ENCODE results near the gene VIL1. TPM values are rescaled to one million over a fixed set of nuclear protein-coding genes. Genes with fewer than 3 reads are reported as not detected.

VIL1 gene
- total RNA-seq, 6 experiments from 2014 or later = 2.1 to 118 (median 19.1) TPM

DNA sequence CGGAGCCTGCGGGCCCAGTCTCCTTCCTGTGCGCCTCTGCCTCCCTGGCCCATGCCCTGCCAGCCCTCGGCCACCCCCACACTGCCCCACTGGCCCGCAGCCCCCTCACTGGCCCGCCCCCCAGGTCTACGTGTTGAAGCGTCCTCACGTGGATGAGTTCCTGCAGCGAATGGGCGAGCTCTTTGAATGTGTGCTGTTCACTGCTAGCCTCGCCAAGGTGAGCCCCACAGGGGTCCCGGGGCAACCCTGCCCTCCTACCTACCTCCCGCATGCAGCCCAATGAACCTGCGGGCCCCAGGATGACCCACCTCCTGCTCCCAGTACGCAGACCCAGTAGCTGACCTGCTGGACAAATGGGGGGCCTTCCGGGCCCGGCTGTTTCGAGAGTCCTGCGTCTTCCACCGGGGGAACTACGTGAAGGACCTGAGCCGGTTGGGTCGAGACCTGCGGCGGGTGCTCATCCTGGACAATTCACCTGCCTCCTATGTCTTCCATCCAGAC is 16.0 kb upstream of the VIL1 start:
- no CpG with 5 or more reads among the region's 26 CpGs for whole genome bisulfite sequencing (ENCODE audit: insufficient coverage, low coverage, low lambda C conversion rate, missing lambda C conversion rate)
- H3K4me1 ChIP-seq = peaks cover 0 to 45% (median 22%) of the 10 kb centered on the region in 4 donors
- no peak overlapping the region for H3K4me3 ChIP-seq
- peaks cover 0 to 37% (median 16%) of the 10 kb centered on the region in 4 donors for H3K36me3 ChIP-seq
- TF ChIP-seq POLR2A (IDR thresholded peaks at IDR 0.05) = no peak
- TF ChIP-seq, protein P1, sequence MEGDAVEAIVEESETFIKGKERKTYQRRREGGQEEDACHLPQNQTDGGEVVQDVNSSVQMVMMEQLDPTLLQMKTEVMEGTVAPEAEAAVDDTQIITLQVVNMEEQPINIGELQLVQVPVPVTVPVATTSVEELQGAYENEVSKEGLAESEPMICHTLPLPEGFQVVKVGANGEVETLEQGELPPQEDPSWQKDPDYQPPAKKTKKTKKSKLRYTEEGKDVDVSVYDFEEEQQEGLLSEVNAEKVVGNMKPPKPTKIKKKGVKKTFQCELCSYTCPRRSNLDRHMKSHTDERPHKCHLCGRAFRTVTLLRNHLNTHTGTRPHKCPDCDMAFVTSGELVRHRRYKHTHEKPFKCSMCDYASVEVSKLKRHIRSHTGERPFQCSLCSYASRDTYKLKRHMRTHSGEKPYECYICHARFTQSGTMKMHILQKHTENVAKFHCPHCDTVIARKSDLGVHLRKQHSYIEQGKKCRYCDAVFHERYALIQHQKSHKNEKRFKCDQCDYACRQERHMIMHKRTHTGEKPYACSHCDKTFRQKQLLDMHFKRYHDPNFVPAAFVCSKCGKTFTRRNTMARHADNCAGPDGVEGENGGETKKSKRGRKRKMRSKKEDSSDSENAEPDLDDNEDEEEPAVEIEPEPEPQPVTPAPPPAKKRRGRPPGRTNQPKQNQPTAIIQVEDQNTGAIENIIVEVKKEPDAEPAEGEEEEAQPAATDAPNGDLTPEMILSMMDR (IDR thresholded peaks at IDR 0.05) = no peak
- no peaks in the 10 kb centered on the region for H3K9me3 ChIP-seq
- ATAC-seq (no peak), DNase-seq (peak in 2 of 3 donors; percentile 28 to 52)
- intact Hi-C loops (cut with DNase I) = loop anchor here (10.0 kb wide), 2 partner anchors 62 to 252 kb away; partner anchors contain the start of genes BCS1L (in 1 of the 2) and ZNF142 (in 1 of the 2)
- no peak overlapping the region for H3K27ac ChIP-seq
- H3K27me3 ChIP-seq = no peaks in the 10 kb centered on the region

DNA sequence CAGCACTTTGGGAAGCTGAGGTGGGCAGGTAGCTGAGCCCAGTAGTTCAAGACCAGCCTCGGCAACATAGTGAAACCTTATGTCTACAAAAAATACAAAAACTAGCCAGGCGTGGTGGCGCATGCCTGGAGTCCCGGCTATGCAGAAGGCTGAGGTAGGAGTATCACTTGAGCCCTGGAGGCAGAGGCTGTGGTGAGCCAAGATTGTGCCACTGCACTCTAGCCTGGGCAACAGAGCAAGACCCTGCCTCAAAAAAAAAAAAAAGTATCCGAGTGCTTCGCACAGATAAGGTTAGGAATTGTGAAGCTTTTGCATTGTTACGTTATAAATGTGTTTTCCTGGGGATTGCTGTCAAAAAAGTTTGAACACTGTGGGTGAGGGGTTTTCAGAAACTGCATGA is 15.1 kb upstream of the VIL1 start:
- WGBS (ENCODE audit: insufficient coverage, low coverage, low lambda C conversion rate, missing lambda C conversion rate) = 63% methylated on average over 7 of the region's 7 CpGs
- DNase-seq (no peak), ATAC-seq (no peak)
- intact Hi-C loops (cut with DNase I) = loop anchor here (10.0 kb wide), 2 partner anchors 61 to 251 kb away; partner anchors contain the start of genes BCS1L (in 1 of the 2) and ZNF142 (in 1 of the 2)
- Histone ChIP-seq H3K9me3 (no peaks in the 10 kb centered on the region), H3K4me3 (no peak overlapping the region), H3K36me3 (peaks cover 0 to 37% (median 16%) of the 10 kb centered on the region in 4 donors), H3K27ac (no peak overlapping the region), H3K27me3 (no peaks in the 10 kb centered on the region), H3K4me1 (peaks cover 0 to 45% (median 22%) of the 10 kb centered on the region in 4 donors)
- TF ChIP-seq, protein P1 (IDR thresholded peaks at IDR 0.05) = no peak
- TF ChIP-seq POLR2A (IDR thresholded peaks at IDR 0.05) = no peak

DNA sequence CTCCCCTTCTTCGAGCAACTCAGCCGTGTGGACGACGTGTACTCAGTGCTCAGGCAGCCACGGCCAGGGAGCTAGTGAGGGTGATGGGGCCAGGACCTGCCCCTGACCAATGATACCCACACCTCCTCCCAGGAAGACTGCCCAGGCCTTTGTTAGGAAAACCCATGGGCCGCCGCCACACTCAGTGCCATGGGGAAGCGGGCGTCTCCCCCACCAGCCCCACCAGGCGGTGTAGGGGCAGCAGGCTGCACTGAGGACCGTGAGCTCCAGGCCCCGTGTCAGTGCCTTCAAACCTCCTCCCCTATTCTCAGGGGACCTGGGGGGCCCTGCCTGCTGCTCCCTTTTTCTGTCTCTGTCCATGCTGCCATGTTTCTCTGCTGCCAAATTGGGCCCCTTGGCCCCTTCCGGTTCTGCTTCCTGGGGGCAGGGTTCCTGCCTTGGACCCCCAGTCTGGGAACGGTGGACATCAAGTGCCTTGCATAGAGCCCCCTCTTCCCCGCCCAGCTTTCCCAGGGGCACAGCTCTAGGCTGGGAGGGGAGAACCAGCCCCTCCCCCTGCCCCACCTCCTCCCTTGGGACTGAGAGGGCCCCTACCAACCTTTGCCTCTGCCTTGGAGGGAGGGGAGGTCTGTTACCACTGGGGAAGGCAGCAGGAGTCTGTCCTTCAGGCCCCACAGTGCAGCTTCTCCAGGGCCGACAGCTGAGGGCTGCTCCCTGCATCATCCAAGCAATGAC is 14.4 kb upstream of the VIL1 start:
- Histone ChIP-seq H3K36me3 (peaks cover 0 to 37% (median 16%) of the 10 kb centered on the region in 4 donors), H3K9me3 (no peaks in the 10 kb centered on the region), H3K27ac (peak overlapping the region in 1 of 3 donors; percentile 29), H3K27me3 (no peaks in the 10 kb centered on the region), H3K4me3 (no peak overlapping the region), H3K4me1 (peaks cover 0 to 45% (median 22%) of the 10 kb centered on the region in 4 donors)
- TF ChIP-seq, protein P1 (IDR thresholded peaks at IDR 0.05) = no peak
- TF ChIP-seq POLR2A (IDR thresholded peaks at IDR 0.05) = no peak
- no peak for DNase-seq
- intact Hi-C loops (cut with DNase I) = loop anchor here (5.0 to 10.0 kb wide), 3 partner anchors 60 to 250 kb away; partner anchors contain the start of genes BCS1L (in 1 of the 2) and ZNF142 (in 1 of the 2)
- 48% methylated on average over 3 of the region's 16 CpGs for WGBS (ENCODE audit: insufficient coverage, low coverage, low lambda C conversion rate, missing lambda C conversion rate)
- no peak for ATAC-seq

DNA sequence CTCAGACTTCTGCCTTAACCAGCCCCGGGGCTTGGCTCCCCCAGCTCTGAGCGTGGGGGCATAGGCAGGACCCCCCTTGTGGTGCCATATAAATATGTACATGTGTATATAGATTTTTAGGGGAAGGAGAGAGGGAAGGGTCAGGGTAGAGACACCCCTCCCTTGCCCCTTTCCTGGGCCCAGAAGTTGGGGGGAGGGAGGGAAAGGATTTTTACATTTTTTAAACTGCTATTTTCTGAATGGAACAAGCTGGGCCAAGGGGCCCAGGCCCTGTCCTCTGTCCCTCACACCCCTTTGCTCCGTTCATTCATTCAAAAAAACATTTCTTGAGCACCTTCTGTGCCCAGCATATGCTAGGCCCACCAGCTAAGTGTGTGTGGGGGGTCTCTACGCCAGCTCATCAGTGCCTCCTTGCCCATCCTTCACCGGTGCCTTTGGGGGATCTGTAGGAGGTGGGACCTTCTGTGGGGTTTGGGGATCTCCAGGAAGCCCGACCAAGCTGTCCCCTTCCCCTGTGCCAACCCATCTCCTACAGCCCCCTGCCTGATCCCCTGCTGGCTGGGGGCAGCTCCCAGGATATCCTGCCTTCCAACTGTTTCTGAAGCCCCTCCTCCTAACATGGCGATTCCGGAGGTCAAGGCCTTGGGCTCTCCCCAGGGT is 13.7 kb upstream of the VIL1 start:
- peak in 1 of 3 donors; percentile 59 for DNase-seq
- Histone ChIP-seq H3K27ac (peak overlapping the region; percentile 34 to 80 (median 71)), H3K4me1 (peaks cover 0 to 45% (median 22%) of the 10 kb centered on the region in 4 donors), H3K27me3 (no peaks in the 10 kb centered on the region), H3K4me3 (peak overlapping the region in 2 of 3 donors; percentile 32 to 41), H3K36me3 (peaks cover 0 to 37% (median 16%) of the 10 kb centered on the region in 4 donors), H3K9me3 (no peaks in the 10 kb centered on the region)
- 33% methylated on average over 7 of the region's 8 CpGs for WGBS (ENCODE audit: insufficient coverage, low coverage, low lambda C conversion rate, missing lambda C conversion rate)
- TF ChIP-seq, protein P1 (IDR thresholded peaks at IDR 0.05) = no peak
- no peak for TF ChIP-seq POLR2A (IDR thresholded peaks at IDR 0.05)
- no peak for ATAC-seq
- intact Hi-C loops (cut with DNase I) = loop anchor here (5.0 to 10.0 kb wide), 3 partner anchors 60 to 250 kb away; partner anchors contain the start of genes BCS1L (in 1 of the 2) and ZNF142 (in 1 of the 2)
